H9 (cell line): ENCODE data around the gene NACAD. TPM values are rescaled to one million over a fixed set of nuclear protein-coding genes. Genes with fewer than 3 reads are reported as not detected.

Source experiments
- DNase-seq: peaks from one replicate; pipeline ENCODE4 v3.0.0-alpha.2; 2017
- H2AFZ ChIP-seq: one replicate; pipeline ENCODE4 v1.6.1; 2013; ENCODE audit warnings: mild to moderate bottlenecking, low read length, control low read depth, moderate library complexity
- H2AK5ac ChIP-seq: 2 replicates; pipeline ENCODE4 v1.6.1; 2013; ENCODE audit warnings: low read length, control low read depth, mixed read lengths; ENCODE audit not compliant: insufficient read length
- H2BK120ac ChIP-seq: one replicate; pipeline ENCODE4 v1.6.1; 2013; ENCODE audit warnings: low read depth, mild to moderate bottlenecking, low read length, control low read depth, inconsistent platforms; ENCODE audit not compliant: poor library complexity, severe bottlenecking
- H2BK12ac ChIP-seq: 2 replicates; pipeline ENCODE4 v1.6.1; 2013; ENCODE audit warnings: low read length, control low read depth, mixed read lengths, low read depth; ENCODE audit not compliant: insufficient read length
- H2BK15ac ChIP-seq: 2 replicates; pipeline ENCODE4 v1.6.1; 2013; ENCODE audit warnings: low read depth, low read length, control low read depth
- H2BK20ac ChIP-seq: one replicate; pipeline ENCODE4 v1.6.1; 2013; ENCODE audit warnings: low read depth, mild to moderate bottlenecking, low read length, control low read depth, inconsistent platforms; ENCODE audit not compliant: poor library complexity, severe bottlenecking
- H2BK5ac ChIP-seq: 2 replicates; pipeline ENCODE4 v1.6.1; 2013; ENCODE audit warnings: low read length, control low read depth, mixed read lengths; ENCODE audit not compliant: insufficient read length
- H3K14ac ChIP-seq: 2 replicates; pipeline ENCODE4 v1.6.1; 2013; ENCODE audit warnings: low read length, control low read depth; ENCODE audit not compliant: insufficient read depth
- H3K18ac ChIP-seq: 2 replicates; pipeline ENCODE4 v1.6.1; 2013; ENCODE audit warnings: low read depth, mild to moderate bottlenecking, mixed read lengths, low read length, control low read depth; ENCODE audit not compliant: insufficient read length
- H3K23ac ChIP-seq: 2 replicates; pipeline ENCODE4 v1.6.1; 2013; ENCODE audit warnings: low read length, control low read depth, mixed read lengths, low read depth; ENCODE audit not compliant: insufficient read length
- H3K23me2 ChIP-seq: 2 replicates; pipeline ENCODE4 v1.6.1; 2013; ENCODE audit warnings: low read depth, mild to moderate bottlenecking, mixed read lengths, low read length, control low read depth; ENCODE audit not compliant: insufficient read length, poor library complexity, severe bottlenecking
- H3K27ac ChIP-seq: 2 replicates; pipeline ENCODE4 v1.5.1; 2013; ENCODE audit warnings: low read length, control low read depth, mixed read lengths, low read depth; ENCODE audit not compliant: insufficient read length
- H3K27me3 ChIP-seq: 2 replicates; pipeline ENCODE4 v1.6.1; 2013; ENCODE audit warnings: low read length, control low read depth, inconsistent platforms; ENCODE audit not compliant: insufficient read depth
- H3K4ac ChIP-seq: 2 replicates; pipeline ENCODE4 v1.6.1; 2013; ENCODE audit warnings: low read depth, mild to moderate bottlenecking, control low read depth, inconsistent platforms, low read length, moderate library complexity
- H3K4me1 ChIP-seq: 2 replicates; pipeline ENCODE4 v1.6.1; 2013; ENCODE audit warnings: low read length, control low read depth, inconsistent platforms; ENCODE audit not compliant: insufficient read depth
- H3K4me2 ChIP-seq: 2 replicates; pipeline ENCODE4 v1.6.1; 2013; ENCODE audit warnings: low read length, control low read depth, mixed read lengths; ENCODE audit not compliant: insufficient read length, insufficient read depth
- H3K56ac ChIP-seq: 2 replicates; pipeline ENCODE4 v1.6.1; 2013; ENCODE audit warnings: low read depth, mild to moderate bottlenecking, mixed read lengths, low read length, control low read depth; ENCODE audit not compliant: insufficient read length
- H3K79me1 ChIP-seq: 2 replicates; pipeline ENCODE4 v1.6.1; 2013; ENCODE audit warnings: low read depth, mild to moderate bottlenecking, moderate library complexity, low read length, control low read depth, inconsistent platforms; ENCODE audit not compliant: insufficient read depth, poor library complexity, severe bottlenecking
- H3K79me2 ChIP-seq: 2 replicates; pipeline ENCODE4 v1.6.1; 2013; ENCODE audit warnings: low read length, control low read depth, inconsistent platforms; ENCODE audit not compliant: insufficient read depth
- H3K9ac ChIP-seq: 2 replicates; pipeline ENCODE4 v1.6.1; 2013; ENCODE audit warnings: low read length, control low read depth, mixed read lengths; ENCODE audit not compliant: insufficient read length; ENCODE audit errors: extremely low read depth
- H3K9me3 ChIP-seq: one replicate; pipeline ENCODE4 v1.6.1; 2013; ENCODE audit warnings: low read depth, low read length, inconsistent platforms; ENCODE audit not compliant: control insufficient read depth
- H3T11ph ChIP-seq: one replicate; pipeline ENCODE4 v1.6.1; 2013; ENCODE audit warnings: mild to moderate bottlenecking, low read length, control low read depth, inconsistent platforms
- H4K20me1 ChIP-seq: one replicate; pipeline ENCODE4 v1.6.1; 2013; ENCODE audit not compliant: control insufficient read depth, insufficient read length, insufficient read depth
- H4K5ac ChIP-seq: 2 replicates; pipeline ENCODE4 v1.6.1; 2013; ENCODE audit warnings: low read depth, mild to moderate bottlenecking, mixed read lengths, low read length, control low read depth; ENCODE audit not compliant: insufficient read length
- H4K8ac ChIP-seq: replicated peaks from 2 replicates; pipeline ENCODE4 v1.6.1; 2013; ENCODE audit warnings: low read length, control low read depth, mixed read lengths, low read depth; ENCODE audit not compliant: insufficient read length
- H4K91ac ChIP-seq: 2 replicates; pipeline ENCODE4 v1.6.1; 2013; ENCODE audit warnings: low read depth, mild to moderate bottlenecking, moderate library complexity, mixed read lengths, low read length, control low read depth; ENCODE audit not compliant: insufficient read length
- H3K27ac Mint-ChIP-seq, 3 experiments: 2 replicates in 2 of 3; 3 replicates in 1 of 3; pipeline ENCODE4 v1.8.0; 2020 to 2021; ENCODE audit warnings: mixed read lengths in 3 of 3, mild to moderate bottlenecking in 1 of 3, moderate library complexity in 1 of 3
- H3K27me3 Mint-ChIP-seq: 2 replicates; pipeline ENCODE4 v1.8.0; 2021; ENCODE audit warnings: low read depth, mild to moderate bottlenecking, moderate library complexity, mixed read lengths
- H3K36me3 Mint-ChIP-seq, 3 experiments: 2 replicates in 2 of 3; 3 replicates in 1 of 3; pipeline ENCODE4 v1.8.0; 2020 to 2021; ENCODE audit warnings: low read depth in 3 of 3, mixed read lengths in 3 of 3; ENCODE audit not compliant: insufficient read depth in 1 of 3
- H3K4me1 Mint-ChIP-seq, 2 experiments: 2 replicates each; pipeline ENCODE4 v1.8.0; 2020; ENCODE audit warnings: mixed read lengths in 2 of 2
- H3K4me3 Mint-ChIP-seq, 2 experiments: 2 replicates in 1 of 2; 3 replicates in 1 of 2; pipeline ENCODE4 v1.8.0; 2020 to 2021; ENCODE audit warnings: mild to moderate bottlenecking in 2 of 2, mixed read lengths in 2 of 2, moderate library complexity in 1 of 2
- H3K9me3 Mint-ChIP-seq, 2 experiments: 2 replicates in 1 of 2; 3 replicates in 1 of 2; pipeline ENCODE4 v1.8.0; 2020; ENCODE audit warnings: mild to moderate bottlenecking in 2 of 2, mixed read lengths in 2 of 2, moderate library complexity in 1 of 2
- WGBS: extraction: QIAGEN DNeasy Blood & Tissue Kit; methylation state at CpG from one replicate; pipeline ENCODE4 v1.1.7; 2013; ENCODE audit warnings: missing lambda C conversion rate, low lambda C conversion rate, mixed read lengths; ENCODE audit not compliant: insufficient read length; ENCODE audit errors: extremely low coverage; 5-methylcytosine and 5-hydroxymethylcytosine counted together
- total RNA-seq: library from RNA; stranded (reverse); gene quantifications from 2 replicates; pipeline ENCODE4 v1.2.1, GENCODE V29; 2021
- TF ChIP-seq, protein P1 (sequence below): fragments of 200-600 bp; sonication (generic); conservative IDR thresholded peaks from 3 replicates; pipeline ENCODE4 v1.8.0; 2021; ENCODE audit warnings: antibody characterized with exemption, mild to moderate bottlenecking

The NACAD gene
- total RNA-seq, 1 experiment from 2014 or later, result 8.0 TPM

DNA sequence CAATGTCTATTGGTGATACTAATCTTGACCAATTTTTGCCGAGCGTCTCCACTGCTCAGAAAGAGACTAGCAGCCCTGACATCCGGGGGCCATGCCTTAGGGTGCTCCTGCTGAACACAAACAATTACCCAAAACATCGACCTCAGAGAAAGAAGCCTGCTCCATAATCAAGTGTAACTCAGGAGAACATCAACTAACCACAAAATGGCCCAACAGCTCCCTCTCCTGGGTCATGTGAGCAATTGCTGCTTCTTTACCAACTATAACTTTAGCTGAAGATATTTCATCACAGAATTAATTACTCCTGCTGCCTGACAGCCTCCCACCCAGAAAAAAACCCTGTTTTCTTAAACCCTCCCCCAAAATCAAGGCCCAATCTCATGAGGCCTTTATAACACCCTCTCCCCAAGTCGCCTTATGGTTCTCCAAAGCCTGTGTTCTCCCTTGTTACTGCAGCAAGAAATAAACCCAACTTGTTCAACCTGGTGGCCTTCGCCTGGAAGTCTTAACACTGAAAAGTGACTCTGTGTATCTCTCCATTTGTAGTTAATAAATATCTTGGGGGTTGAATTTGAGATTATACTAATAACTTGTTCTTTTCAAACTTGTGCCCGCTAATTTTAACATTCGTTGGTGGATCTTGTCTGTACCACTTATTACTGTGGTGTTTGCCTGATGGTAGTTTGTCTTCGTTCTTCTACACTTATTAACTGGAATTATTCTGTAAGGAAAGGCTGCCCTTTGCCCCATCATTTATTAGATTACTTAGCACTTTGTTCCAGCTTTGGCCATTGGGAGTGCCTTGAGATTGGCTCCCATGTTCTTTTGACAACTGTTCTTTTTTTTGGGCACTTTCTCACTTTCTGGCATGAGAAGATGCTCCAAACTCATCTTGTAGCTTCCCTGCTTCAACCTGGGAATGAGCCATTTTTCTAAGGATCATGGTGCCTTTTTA is 47.6 kb upstream of the NACAD start:
- H4K8ac ChIP-seq, result no peak overlapping the region
- Mint-ChIP-seq H3K9me3 (no peaks in the 10 kb centered on the region; a peak in 1 of 5 replicates), H3K36me3 (no peaks in the 10 kb centered on the region), H3K27me3 (no peaks in the 10 kb centered on the region; the same call in 1 of the 2 replicates), H3K4me3 (no peak overlapping the region), H3K4me1 (peaks cover 6 to 8% of the 10 kb centered on the region in 2 experiments), H3K27ac (no peak overlapping the region)
- H3K18ac ChIP-seq, result no peak overlapping the region
- no peak overlapping the region for H2BK15ac ChIP-seq
- H4K5ac ChIP-seq, result no peak overlapping the region
- no peak overlapping the region for H2BK5ac ChIP-seq
- H4K91ac ChIP-seq, result no peak overlapping the region
- no peaks in the 10 kb centered on the region for H3K9me3 ChIP-seq
- H3K14ac ChIP-seq, result no peak overlapping the region
- H3T11ph ChIP-seq, result no peak overlapping the region
- no peak overlapping the region for H3K4me2 ChIP-seq
- H2AFZ ChIP-seq, result no peak overlapping the region
- H3K27ac ChIP-seq, result no peak overlapping the region
- H2BK20ac ChIP-seq, result no peak overlapping the region
- peak; percentile 66 for DNase-seq
- H3K9ac ChIP-seq, result no peak overlapping the region
- H2BK12ac ChIP-seq, result no peak overlapping the region
- no peak overlapping the region for H3K4ac ChIP-seq
- H2AK5ac ChIP-seq, result no peak overlapping the region
- WGBS, result no CpG with 5 or more reads among the region's 9 CpGs
- no peak overlapping the region for H3K56ac ChIP-seq
- H3K4me1 ChIP-seq, result no peaks in the 10 kb centered on the region
- H3K27me3 ChIP-seq, result no peaks in the 10 kb centered on the region
- no peaks in the 10 kb centered on the region for H3K79me2 ChIP-seq
- TF ChIP-seq, protein P1, sequence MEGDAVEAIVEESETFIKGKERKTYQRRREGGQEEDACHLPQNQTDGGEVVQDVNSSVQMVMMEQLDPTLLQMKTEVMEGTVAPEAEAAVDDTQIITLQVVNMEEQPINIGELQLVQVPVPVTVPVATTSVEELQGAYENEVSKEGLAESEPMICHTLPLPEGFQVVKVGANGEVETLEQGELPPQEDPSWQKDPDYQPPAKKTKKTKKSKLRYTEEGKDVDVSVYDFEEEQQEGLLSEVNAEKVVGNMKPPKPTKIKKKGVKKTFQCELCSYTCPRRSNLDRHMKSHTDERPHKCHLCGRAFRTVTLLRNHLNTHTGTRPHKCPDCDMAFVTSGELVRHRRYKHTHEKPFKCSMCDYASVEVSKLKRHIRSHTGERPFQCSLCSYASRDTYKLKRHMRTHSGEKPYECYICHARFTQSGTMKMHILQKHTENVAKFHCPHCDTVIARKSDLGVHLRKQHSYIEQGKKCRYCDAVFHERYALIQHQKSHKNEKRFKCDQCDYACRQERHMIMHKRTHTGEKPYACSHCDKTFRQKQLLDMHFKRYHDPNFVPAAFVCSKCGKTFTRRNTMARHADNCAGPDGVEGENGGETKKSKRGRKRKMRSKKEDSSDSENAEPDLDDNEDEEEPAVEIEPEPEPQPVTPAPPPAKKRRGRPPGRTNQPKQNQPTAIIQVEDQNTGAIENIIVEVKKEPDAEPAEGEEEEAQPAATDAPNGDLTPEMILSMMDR, result peak; percentile 89
- H3K23me2 ChIP-seq, result no peaks in the 10 kb centered on the region
- no peaks in the 10 kb centered on the region for H4K20me1 ChIP-seq
- H2BK120ac ChIP-seq, result no peak overlapping the region
- H3K79me1 ChIP-seq, result no peaks in the 10 kb centered on the region
- H3K23ac ChIP-seq, result no peak overlapping the region
